Measurements from ENCODE around the gene POR. TPM values are rescaled to one million over a fixed set of nuclear protein-coding genes. Genes with fewer than 3 reads are reported as not detected.
"Not testable (repeated sequence)": the region's sequence is repeated elsewhere in the genome, so short reads cannot be mapped to it uniquely, and the experiment has no call there.

POR gene
- total and polyA plus RNA-seq, 7 experiments from 2014 or later: 41.6 to 72.3 (median 69.2) TPM

GRCh38 chr7:75900617-75901315 is 14.2 kb upstream of the POR start:
- Mint-ChIP-seq H3K36me3 (no peaks in the 10 kb centered on the region), H3K27ac (no peak overlapping the region), H3K4me1 (peaks cover 0 to 2% (median 0%) of the 10 kb centered on the region in 7 donors), H3K9me3 (no peaks in the 10 kb centered on the region), H3K27me3 (no peaks in the 10 kb centered on the region), H3K4me3 (no peak overlapping the region)
- H3K4me3 ChIP-seq (ENCODE audit: low read length): no peak overlapping the region
- H3K9me3 ChIP-seq (ENCODE audit: control insufficient read depth in 2 of 3, low read length in 3 of 3): no peaks in the 10 kb centered on the region
- CTCF ChIA-PET: interaction anchor here (0.6 kb wide), 1 partner anchor 16 kb away, joined by 3 read pairs; no protein-coding TSS in a partner anchor
- POLR2A ChIA-PET: interaction anchor here (0.6 to 1.2 kb wide), 2 partner anchors 14 to 76 kb away, joined by 3 to 4 read pairs; no protein-coding TSS in a partner anchor
- intact Hi-C loops (cut with micrococcal nuclease): no loop called here
- no peaks in the 10 kb centered on the region for H3K36me3 ChIP-seq (ENCODE audit: control insufficient read depth in 2 of 3, insufficient read depth in 3 of 3, low read length in 3 of 3)
- H3K4me1 ChIP-seq (ENCODE audit: control insufficient read depth in 2 of 2, insufficient read depth in 2 of 2, low read length in 2 of 2): no peaks in the 10 kb centered on the region
- no peak for DNase-seq
- ATAC-seq: no peak
- no peak overlapping the region for H3K27ac ChIP-seq (ENCODE audit: low read depth, low read length)
- no peaks in the 10 kb centered on the region for H3K27me3 ChIP-seq (ENCODE audit: control insufficient read depth in 2 of 2, insufficient read depth in 2 of 2, low read length in 2 of 2)

GRCh38 chr7:75905785-75906604 is 9.0 kb upstream of the POR start:
- H3K4me3 ChIP-seq (ENCODE audit: low read length): no peak overlapping the region
- no peaks in the 10 kb centered on the region for H3K9me3 ChIP-seq (ENCODE audit: control insufficient read depth in 2 of 3, low read length in 3 of 3)
- no peak overlapping the region for H3K4me3 Mint-ChIP-seq
- ChIA-PET CTCF (no interaction called here), POLR2A (no interaction called here)
- no peak overlapping the region for H3K27ac ChIP-seq (ENCODE audit: low read depth, low read length)
- H3K27ac Mint-ChIP-seq: no peak overlapping the region
- H3K36me3 ChIP-seq (ENCODE audit: control insufficient read depth in 2 of 3, insufficient read depth in 3 of 3, low read length in 3 of 3): no peaks in the 10 kb centered on the region
- no peaks in the 10 kb centered on the region for H3K9me3 Mint-ChIP-seq
- H3K36me3 Mint-ChIP-seq: no peaks in the 10 kb centered on the region
- intact Hi-C loops (cut with micrococcal nuclease): no loop called here
- no peaks in the 10 kb centered on the region for H3K27me3 ChIP-seq (ENCODE audit: control insufficient read depth in 2 of 2, insufficient read depth in 2 of 2, low read length in 2 of 2)
- DNase-seq (no peak), ATAC-seq (peak; percentile 76)
- no peaks in the 10 kb centered on the region for H3K4me1 ChIP-seq (ENCODE audit: control insufficient read depth in 2 of 2, insufficient read depth in 2 of 2, low read length in 2 of 2)
- peaks cover 0 to 9% (median 0%) of the 10 kb centered on the region in 5 donors for H3K27me3 Mint-ChIP-seq
- peaks cover 0 to 5% (median 0%) of the 10 kb centered on the region in 7 donors for H3K4me1 Mint-ChIP-seq

GRCh38 chr7:75906991-75907667 is 7.8 kb upstream of the POR start:
- CTCF ChIA-PET: no interaction called here
- no peaks in the 10 kb centered on the region for H3K9me3 Mint-ChIP-seq
- Histone ChIP-seq H3K4me3 (ENCODE audit: low read length) (no peak overlapping the region), H3K36me3 (ENCODE audit: control insufficient read depth in 2 of 3, insufficient read depth in 3 of 3, low read length in 3 of 3) (no peaks in the 10 kb centered on the region), H3K4me1 (ENCODE audit: control insufficient read depth in 2 of 2, insufficient read depth in 2 of 2, low read length in 2 of 2) (no peaks in the 10 kb centered on the region), H3K9me3 (ENCODE audit: control insufficient read depth in 2 of 3, low read length in 3 of 3) (no peaks in the 10 kb centered on the region), H3K27me3 (ENCODE audit: control insufficient read depth in 2 of 2, insufficient read depth in 2 of 2, low read length in 2 of 2) (no peaks in the 10 kb centered on the region), H3K27ac (ENCODE audit: low read depth, low read length) (no peak overlapping the region)
- POLR2A ChIA-PET: no interaction called here
- H3K27ac Mint-ChIP-seq: no peak overlapping the region
- intact Hi-C loops (cut with micrococcal nuclease): no loop called here
- no peak overlapping the region for H3K4me3 Mint-ChIP-seq
- DNase-seq: no peak
- H3K4me1 Mint-ChIP-seq: peaks cover 0 to 5% (median 0%) of the 10 kb centered on the region in 7 donors
- ATAC-seq: no peak
- H3K27me3 Mint-ChIP-seq: peaks cover 0 to 9% (median 0%) of the 10 kb centered on the region in 5 donors
- no peaks in the 10 kb centered on the region for H3K36me3 Mint-ChIP-seq

GRCh38 chr7:75907668-75908039 is 7.3 kb upstream of the POR start:
- intact Hi-C loops (cut with micrococcal nuclease); H3K9me3 ChIP-seq (ENCODE audit: control insufficient read depth in 2 of 3, low read length in 3 of 3); H3K4me1 ChIP-seq (ENCODE audit: control insufficient read depth in 2 of 2, insufficient read depth in 2 of 2, low read length in 2 of 2); H3K27ac Mint-ChIP-seq; H3K27me3 ChIP-seq (ENCODE audit: control insufficient read depth in 2 of 2, insufficient read depth in 2 of 2, low read length in 2 of 2); ATAC-seq; H3K9me3 Mint-ChIP-seq; DNase-seq; H3K36me3 ChIP-seq (ENCODE audit: control insufficient read depth in 2 of 3, insufficient read depth in 3 of 3, low read length in 3 of 3); H3K27me3 Mint-ChIP-seq; H3K4me3 Mint-ChIP-seq; H3K4me1 Mint-ChIP-seq; H3K27ac ChIP-seq (ENCODE audit: low read depth, low read length); H3K4me3 ChIP-seq (ENCODE audit: low read length); H3K36me3 Mint-ChIP-seq; CTCF ChIA-PET: not testable (repeated sequence)
- POLR2A ChIA-PET: interaction anchor here (1.6 kb wide), 1 partner anchor 29 kb away, joined by 4 read pairs; the partner anchor contains the start of gene RHBDD2

DNA sequence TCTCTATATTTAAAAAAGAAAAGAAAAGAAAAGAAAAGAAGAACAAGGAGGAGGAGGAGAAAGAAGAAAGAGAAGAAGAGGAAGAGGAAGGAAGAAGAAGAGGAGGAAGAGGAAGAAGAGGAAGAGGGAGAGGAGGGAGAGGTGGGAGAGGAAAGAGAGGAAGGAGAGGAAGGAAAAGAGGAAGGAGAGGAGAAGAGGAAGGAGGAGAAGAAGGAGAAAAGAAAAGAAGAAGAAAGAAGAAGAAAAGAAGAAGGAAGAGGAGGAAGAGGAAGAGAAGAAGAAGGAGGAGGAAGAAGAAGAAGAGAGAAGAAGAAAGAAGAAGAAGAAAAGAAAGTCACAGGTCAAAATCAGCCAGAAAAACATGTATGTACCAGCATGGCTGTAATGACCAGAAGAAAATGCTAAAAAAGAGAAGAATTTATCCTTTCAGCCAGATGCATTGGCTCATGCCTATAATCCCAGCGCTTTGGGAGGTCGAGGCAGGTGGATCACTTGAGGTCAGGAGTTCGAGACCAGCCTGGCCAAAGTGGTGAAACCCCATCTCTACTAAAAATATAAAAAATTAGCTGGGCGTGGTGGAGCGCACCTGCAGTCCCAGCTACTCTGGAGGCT is 5.3 kb upstream of the POR start:
- no peak overlapping the region for H3K27ac ChIP-seq (ENCODE audit: low read depth, low read length)
- no peaks in the 10 kb centered on the region for H3K27me3 ChIP-seq (ENCODE audit: control insufficient read depth in 2 of 2, insufficient read depth in 2 of 2, low read length in 2 of 2)
- Mint-ChIP-seq H3K27ac (peak overlapping the region in 2 of 9 donors; percentile 14 to 58), H3K27me3 (peaks cover 0 to 9% (median 0%) of the 10 kb centered on the region in 5 donors), H3K9me3 (no peaks in the 10 kb centered on the region), H3K36me3 (no peaks in the 10 kb centered on the region), H3K4me3 (no peak overlapping the region), H3K4me1 (peaks cover 4 to 14% (median 9%) of the 10 kb centered on the region in 7 donors)
- H3K4me1 ChIP-seq (ENCODE audit: control insufficient read depth in 2 of 2, insufficient read depth in 2 of 2, low read length in 2 of 2): peaks cover 6 to 8% of the 10 kb centered on the region in 2 donors
- ChIA-PET CTCF (no interaction called here), POLR2A (interaction anchor here (0.7 kb wide), 1 partner anchor 865 kb away, joined by 3 read pairs; no protein-coding TSS in a partner anchor)
- intact Hi-C loops (cut with micrococcal nuclease): loop anchor here (10.0 kb wide), 1 partner anchor 405 kb away; no protein-coding TSS in a partner anchor
- H3K9me3 ChIP-seq (ENCODE audit: control insufficient read depth in 2 of 3, low read length in 3 of 3): no peaks in the 10 kb centered on the region
- H3K36me3 ChIP-seq (ENCODE audit: control insufficient read depth in 2 of 3, insufficient read depth in 3 of 3, low read length in 3 of 3): peaks cover 0 to 2% (median 0%) of the 10 kb centered on the region in 3 experiments
- ATAC-seq: no peak
- no peak for DNase-seq
- H3K4me3 ChIP-seq (ENCODE audit: low read length): no peak overlapping the region

- intact Hi-C loops (cut with micrococcal nuclease): loop anchor here (10.0 kb wide), 1 partner anchor 404 kb away; no protein-coding TSS in a partner anchor
- H3K4me3 ChIP-seq (ENCODE audit: low read length); H3K27me3 ChIP-seq (ENCODE audit: control insufficient read depth in 2 of 2, insufficient read depth in 2 of 2, low read length in 2 of 2); H3K4me3 Mint-ChIP-seq; H3K27me3 Mint-ChIP-seq; H3K9me3 ChIP-seq (ENCODE audit: control insufficient read depth in 2 of 3, low read length in 3 of 3); H3K27ac ChIP-seq (ENCODE audit: low read depth, low read length); H3K36me3 Mint-ChIP-seq; H3K9me3 Mint-ChIP-seq; ATAC-seq; CTCF ChIA-PET; DNase-seq: not testable (repeated sequence)
- Mint-ChIP-seq H3K27ac (peak overlapping the region in 1 of 9 donors; percentile 18), H3K4me1 (peaks cover 4 to 21% (median 13%) of the 10 kb centered on the region in 7 donors)
- H3K4me1 ChIP-seq (ENCODE audit: control insufficient read depth in 2 of 2, insufficient read depth in 2 of 2, low read length in 2 of 2): peaks cover 11 to 14% of the 10 kb centered on the region in 2 donors
- POLR2A ChIA-PET: interaction anchor here (0.8 to 1.0 kb wide), 2 partner anchors 31 to 33 kb away, joined by 3 read pairs; no protein-coding TSS in a partner anchor
- peaks cover 0 to 10% (median 0%) of the 10 kb centered on the region in 3 experiments for H3K36me3 ChIP-seq (ENCODE audit: control insufficient read depth in 2 of 3, insufficient read depth in 3 of 3, low read length in 3 of 3)
Observed at GRCh38 chr7:75911186-75911585, 3.8 kb upstream of the POR start.

All from naive thymus-derived CD4-positive, alpha-beta T cell (primary cell).